ENCODE measurements around the gene GNS. TPM values are rescaled to one million over a fixed set of nuclear protein-coding genes. Genes with fewer than 3 reads are reported as not detected.

Gene GNS
- total and polyA plus RNA-seq, 5 experiments from 2014 or later, result 30.1 to 39.8 (median 36.3) TPM

GRCh38 chr12:64688715-64689114 lies 70.5 kb downstream of the GNS start:
- peak; percentile 11 to 24 for ATAC-seq
- Mint-ChIP-seq H3K9me3 (no peaks in the 10 kb centered on the region), H3K27ac (peak overlapping the region; percentile 93 to 99 (median 96)), H3K27me3 (peaks cover 0 to 1% (median 0%) of the 10 kb centered on the region in 5 donors), H3K4me3 (peak overlapping the region; percentile 64 to 85 (median 80)), H3K36me3 (peaks cover 5 to 63% (median 26%) of the 10 kb centered on the region in 3 donors), H3K4me1 (peaks cover 32 to 86% (median 78%) of the 10 kb centered on the region in 4 donors)
- peak in 1 of 10 donors; percentile 40 for DNase-seq
- POLR2A ChIA-PET, result interaction anchor here (0.5 to 23.1 kb wide), 10 partner anchors 9 to 139 kb away, joined by 3 to 684 read pairs (median 4); partner anchors contain the start of gene RASSF3

- peak overlapping the region; percentile 93 to 99 (median 96) for H3K27ac Mint-ChIP-seq
- H3K9me3 Mint-ChIP-seq, result no peaks in the 10 kb centered on the region
- peak in 2 of 10 donors; percentile 47 to 55 for DNase-seq
- H3K4me1 Mint-ChIP-seq, result peaks cover 35 to 87% (median 79%) of the 10 kb centered on the region in 4 donors
- ATAC-seq, result peak; percentile 9 to 19
- POLR2A ChIA-PET, result interaction anchor here (0.6 to 23.1 kb wide), 8 partner anchors 10 to 139 kb away, joined by 3 to 684 read pairs (median 6); partner anchors contain the start of gene RASSF3
- H3K27me3 Mint-ChIP-seq, result peaks cover 0 to 1% (median 0%) of the 10 kb centered on the region in 5 donors
- H3K36me3 Mint-ChIP-seq, result peaks cover 5 to 62% (median 26%) of the 10 kb centered on the region in 3 donors
- H3K4me3 Mint-ChIP-seq, result peak overlapping the region; percentile 64 to 85 (median 80)
Measured at GRCh38 chr12:64688219-64688618, 71.0 kb downstream of the GNS start.

- H3K27me3 Mint-ChIP-seq, result peaks cover 0 to 1% (median 0%) of the 10 kb centered on the region in 5 donors
- H3K4me3 Mint-ChIP-seq, result peak overlapping the region; percentile 64 to 85 (median 80)
- H3K36me3 Mint-ChIP-seq, result peaks cover 5 to 59% (median 26%) of the 10 kb centered on the region in 3 donors
- POLR2A ChIA-PET, result interaction anchor here (0.6 to 23.1 kb wide), 6 partner anchors 14 to 126 kb away, joined by 3 to 684 read pairs (median 4); partner anchors contain the start of gene RASSF3
- ATAC-seq (peak; percentile 15 to 26), DNase-seq (peak in 4 of 10 donors; percentile 23 to 60 (median 52))
- peak overlapping the region; percentile 93 to 99 (median 96) for H3K27ac Mint-ChIP-seq
- H3K4me1 Mint-ChIP-seq, result peaks cover 39 to 88% (median 80%) of the 10 kb centered on the region in 4 donors
- H3K9me3 Mint-ChIP-seq, result no peaks in the 10 kb centered on the region
Measured at GRCh38 chr12:64687816-64688215, 71.4 kb downstream of the GNS start.

- H3K4me3 Mint-ChIP-seq, result peak overlapping the region in 9 of 10 donors; percentile 50 to 87 (median 67)
- H3K4me1 Mint-ChIP-seq, result peaks cover 38 to 94% (median 83%) of the 10 kb centered on the region in 4 donors
- peaks cover 5 to 43% (median 13%) of the 10 kb centered on the region in 3 donors for H3K36me3 Mint-ChIP-seq
- DNase-seq (no peak), ATAC-seq (no peak)
- H3K27me3 Mint-ChIP-seq, result peaks cover 0 to 1% (median 0%) of the 10 kb centered on the region in 5 donors
- POLR2A ChIA-PET, result interaction anchor here (0.7 to 23.1 kb wide), 5 partner anchors 8 to 137 kb away, joined by 3 to 684 read pairs (median 5); partner anchors contain the start of gene RASSF3
- no peaks in the 10 kb centered on the region for H3K9me3 Mint-ChIP-seq
- H3K27ac Mint-ChIP-seq, result peak overlapping the region; percentile 93 to 99 (median 97)
Measured at GRCh38 chr12:64685605-64686004, 73.6 kb downstream of the GNS start.

- H3K4me3 Mint-ChIP-seq, result peak overlapping the region; percentile 57 to 90 (median 78)
- H3K4me1 Mint-ChIP-seq, result peaks cover 38 to 92% (median 85%) of the 10 kb centered on the region in 4 donors
- H3K27ac Mint-ChIP-seq, result peak overlapping the region; percentile 93 to 99 (median 97)
- H3K36me3 Mint-ChIP-seq, result peaks cover 5 to 38% (median 13%) of the 10 kb centered on the region in 3 donors
- ATAC-seq, result peak; percentile 18 to 30
- POLR2A ChIA-PET, result interaction anchor here (1.0 to 23.1 kb wide), 7 partner anchors 9 to 73 kb away, joined by 3 to 684 read pairs (median 5); partner anchors contain the start of gene RASSF3
- DNase-seq, result peak in 1 of 10 donors; percentile 15
- peaks cover 0 to 1% (median 0%) of the 10 kb centered on the region in 5 donors for H3K27me3 Mint-ChIP-seq
- H3K9me3 Mint-ChIP-seq, result no peaks in the 10 kb centered on the region
Measured at GRCh38 chr12:64685050-64685449, 74.2 kb downstream of the GNS start.

GRCh38 chr12:64683816-64684543 lies 75.2 kb downstream of the GNS start:
- POLR2A ChIA-PET, result interaction anchor here (0.6 to 23.1 kb wide), 12 partner anchors 7 to 72 kb away, joined by 3 to 684 read pairs (median 5); partner anchors contain the start of gene RASSF3
- H3K36me3 Mint-ChIP-seq, result peaks cover 5 to 38% (median 13%) of the 10 kb centered on the region in 3 donors

GRCh38 chr12:64682572-64683277 lies 76.5 kb downstream of the GNS start:
- DNase-seq (peak in 2 of 10 donors; percentile 37 to 39), ATAC-seq (no peak)
- Mint-ChIP-seq H3K27ac (peak overlapping the region; percentile 93 to 99 (median 97)), H3K27me3 (peaks cover 0 to 1% (median 0%) of the 10 kb centered on the region in 5 donors), H3K9me3 (no peaks in the 10 kb centered on the region), H3K4me1 (peaks cover 36 to 94% (median 89%) of the 10 kb centered on the region in 4 donors), H3K4me3 (peak overlapping the region in 9 of 10 donors; percentile 68 to 90 (median 84)), H3K36me3 (peaks cover 4 to 25% (median 13%) of the 10 kb centered on the region in 3 donors)
- POLR2A ChIA-PET, result interaction anchor here (1.1 to 23.1 kb wide), 7 partner anchors 9 to 84 kb away, joined by 4 to 684 read pairs (median 7); partner anchors contain the start of gene RASSF3

More at GRCh38 chr12:64683816-64684543, 75.2 kb downstream of the GNS start:
- peak in 1 of 2 donors; percentile 7 for ATAC-seq
- Mint-ChIP-seq H3K4me1 (peaks cover 43 to 94% (median 89%) of the 10 kb centered on the region in 4 donors), H3K4me3 (peak overlapping the region; percentile 69 to 90 (median 82)), H3K27me3 (peaks cover 0 to 1% (median 0%) of the 10 kb centered on the region in 5 donors), H3K27ac (peak overlapping the region; percentile 93 to 99 (median 97)), H3K9me3 (no peaks in the 10 kb centered on the region)
- peak in 1 of 10 donors; percentile 43 for DNase-seq

GRCh38 chr12:64681200-64682052 lies 77.8 kb downstream of the GNS start:
- peaks cover 0 to 16% (median 11%) of the 10 kb centered on the region in 3 donors for H3K36me3 Mint-ChIP-seq
- H3K4me3 Mint-ChIP-seq, result peak overlapping the region; percentile 20 to 86 (median 78)
- peak overlapping the region; percentile 93 to 99 (median 97) for H3K27ac Mint-ChIP-seq
- peaks cover 0 to 1% (median 0%) of the 10 kb centered on the region in 5 donors for H3K27me3 Mint-ChIP-seq
- no peaks in the 10 kb centered on the region for H3K9me3 Mint-ChIP-seq
- peaks cover 37 to 97% (median 93%) of the 10 kb centered on the region in 4 donors for H3K4me1 Mint-ChIP-seq
- POLR2A ChIA-PET, result interaction anchor here (0.5 to 23.1 kb wide), 8 partner anchors 6 to 131 kb away, joined by 3 to 684 read pairs (median 7); partner anchors contain the start of gene RASSF3
- DNase-seq (peak in 2 of 10 donors; percentile 31 to 37), ATAC-seq (peak in 1 of 2 donors; percentile 13)

- H3K27me3 Mint-ChIP-seq, result peaks cover 0 to 1% (median 0%) of the 10 kb centered on the region in 5 donors
- H3K4me3 Mint-ChIP-seq, result peak overlapping the region; percentile 64 to 86 (median 76)
- ATAC-seq (no peak), DNase-seq (no peak)
- H3K4me1 Mint-ChIP-seq, result peaks cover 41 to 98% (median 92%) of the 10 kb centered on the region in 4 donors
- peaks cover 0 to 4% (median 2%) of the 10 kb centered on the region in 3 donors for H3K36me3 Mint-ChIP-seq
- POLR2A ChIA-PET, result interaction anchor here (1.3 to 23.1 kb wide), 4 partner anchors 7 to 68 kb away, joined by 3 to 684 read pairs (median 526); partner anchors contain the start of gene RASSF3
- peak overlapping the region; percentile 93 to 99 (median 97) for H3K27ac Mint-ChIP-seq
- no peaks in the 10 kb centered on the region for H3K9me3 Mint-ChIP-seq
Measured at GRCh38 chr12:64680235-64680634, 79.0 kb downstream of the GNS start.

GRCh38 chr12:64679487-64680001 lies 79.7 kb downstream of the GNS start:
- peak overlapping the region; percentile 64 to 83 (median 76) for H3K4me3 Mint-ChIP-seq
- peaks cover 0 to 1% (median 0%) of the 10 kb centered on the region in 5 donors for H3K27me3 Mint-ChIP-seq
- H3K9me3 Mint-ChIP-seq, result no peaks in the 10 kb centered on the region
- DNase-seq (peak; percentile 36 to 83 (median 72)), ATAC-seq (peak; percentile 61 to 68)
- H3K27ac Mint-ChIP-seq, result peak overlapping the region; percentile 93 to 99 (median 97)
- peaks cover 43 to 95% (median 91%) of the 10 kb centered on the region in 4 donors for H3K4me1 Mint-ChIP-seq
- POLR2A ChIA-PET, result interaction anchor here (17.5 to 23.1 kb wide), 3 partner anchors 6 to 67 kb away, joined by 368 to 684 read pairs (median 684); partner anchors contain the start of gene RASSF3
- H3K36me3 Mint-ChIP-seq, result peaks cover 0 to 2% (median 0%) of the 10 kb centered on the region in 3 donors
